IMR-90 (cell line): ENCODE results near the gene ZNHIT6. TPM values are rescaled to one million over a fixed set of nuclear protein-coding genes. Genes with fewer than 3 reads are reported as not detected.

ENCODE experiments used
- ATAC-seq: fragments of 200-7000 bp; cut with Tn5 transposase; 2 replicates; pipeline ENCODE4 v1.9.1; 2020; ENCODE audit warnings: low read depth, mild to moderate bottlenecking, moderate library complexity
- BruUV-seq: library from RNA; stranded (reverse); fragments of 400-500 nt; replicated peaks from 2 replicates; lab custom pipeline; 2021; lab: Mats Ljungman, UMichigan
- CTCF ChIA-PET: fragments of 300-600 bp; formaldehyde crosslinking; extraction: SDS; loops from one replicate; lab custom pipeline; 2021; ENCODE audit warnings: antibody characterized with exemption; lab: Yijun Ruan, JAX
- POLR2A ChIA-PET: fragments of 300-600 bp; sonication (Branson Sonifier 250); formaldehyde crosslinking; loops from one replicate; lab custom pipeline; 2022; ENCODE audit warnings: antibody characterized with exemption; ENCODE audit not compliant: unreplicated experiment; lab: Charles Lee
- DNase-seq: peaks from one replicate; pipeline ENCODE4 v3.0.0; 2013
- H2AFZ ChIP-seq: replicated peaks from 2 replicates; pipeline ENCODE3; 2013; ENCODE audit warnings: low read length, mild to moderate bottlenecking; ENCODE audit not compliant: poor library complexity
- H2AK5ac ChIP-seq: 2 replicates; pipeline ENCODE4 v1.6.1; 2013; ENCODE audit warnings: low read depth, low read length, inconsistent platforms
- H2AK9ac ChIP-seq: replicated peaks from 2 replicates; pipeline ENCODE3; 2013; ENCODE audit warnings: mild to moderate bottlenecking, low read depth, low read length, moderate library complexity; ENCODE audit not compliant: poor library complexity
- H2BK120ac ChIP-seq: 2 replicates; pipeline ENCODE4 v1.6.1; 2013; ENCODE audit warnings: low read depth, low read length, inconsistent platforms
- H2BK15ac ChIP-seq: 3 replicates; pipeline ENCODE4 v1.6.1; 2013; ENCODE audit warnings: low read depth, low read length, inconsistent platforms
- H2BK20ac ChIP-seq: 2 replicates; pipeline ENCODE4 v1.6.1; 2013; ENCODE audit warnings: low read depth, mild to moderate bottlenecking, inconsistent platforms, low read length, moderate library complexity
- H2BK5ac ChIP-seq: 2 replicates; pipeline ENCODE4 v1.6.1; 2013; ENCODE audit warnings: mild to moderate bottlenecking, low read depth, low read length, inconsistent platforms; ENCODE audit not compliant: poor library complexity, severe bottlenecking
- H3K14ac ChIP-seq: replicated peaks from 2 replicates; pipeline ENCODE4 v1.6.1; 2013; ENCODE audit warnings: low read depth, low read length, inconsistent platforms
- H3K18ac ChIP-seq: 2 replicates; pipeline ENCODE4 v1.6.1; 2013; ENCODE audit warnings: low read depth, low read length, control low read depth
- H3K23ac ChIP-seq: 2 replicates; pipeline ENCODE4 v1.6.1; 2013; ENCODE audit warnings: low read depth, low read length, inconsistent platforms
- H3K27ac ChIP-seq: 2 replicates; pipeline ENCODE4 v1.5.1; 2013; ENCODE audit warnings: mild to moderate bottlenecking, control low read depth, low read length; ENCODE audit not compliant: insufficient read depth
- H3K27me3 ChIP-seq: 2 replicates; pipeline ENCODE4 v1.6.1; 2013; ENCODE audit warnings: low read length; ENCODE audit not compliant: control insufficient read depth, insufficient read depth
- H3K36me3 ChIP-seq: 2 replicates; pipeline ENCODE4 v1.6.1; 2013; ENCODE audit warnings: low read length, mixed read lengths; ENCODE audit not compliant: control insufficient read depth, insufficient read depth
- H3K4ac ChIP-seq: 2 replicates; pipeline ENCODE4 v1.6.1; 2013; ENCODE audit warnings: low read depth, low read length, inconsistent platforms
- H3K4me1 ChIP-seq: 2 replicates; pipeline ENCODE4 v1.6.1; 2013; ENCODE audit warnings: low read length, mixed read lengths; ENCODE audit not compliant: control insufficient read depth, insufficient read depth
- H3K4me2 ChIP-seq: 2 replicates; pipeline ENCODE4 v1.6.1; 2013; ENCODE audit warnings: low read depth, mild to moderate bottlenecking, control low read depth, low read length, moderate library complexity
- H3K4me3 ChIP-seq: 2 replicates; pipeline ENCODE4 v1.5.1; 2013; ENCODE audit warnings: low read depth, mild to moderate bottlenecking, control low read depth, low read length, moderate library complexity; ENCODE audit not compliant: insufficient read depth
- H3K56ac ChIP-seq: 2 replicates; pipeline ENCODE4 v1.6.1; 2013; ENCODE audit warnings: low read length, inconsistent platforms; ENCODE audit not compliant: insufficient read depth; ENCODE audit errors: extremely low read depth
- H3K79me1 ChIP-seq, 2 experiments: 2 replicates each; pipeline ENCODE4 v1.6.1; 2013; ENCODE audit warnings: low read length in 2 of 2, inconsistent platforms in 1 of 2, low read depth in 1 of 2
- H3K9ac ChIP-seq: 2 replicates; pipeline ENCODE4 v1.6.1; 2013; ENCODE audit warnings: low read depth, low read length, control low read depth
- H3K9me1 ChIP-seq: 2 replicates; pipeline ENCODE4 v1.6.1; 2013; ENCODE audit warnings: low read length, inconsistent platforms; ENCODE audit not compliant: insufficient read depth
- H3K9me3 ChIP-seq: 2 replicates; pipeline ENCODE4 v1.6.1; 2013; ENCODE audit warnings: low read length; ENCODE audit not compliant: control insufficient read depth, insufficient read depth
- H4K20me1 ChIP-seq: 2 replicates; pipeline ENCODE4 v1.6.1; 2013; ENCODE audit warnings: low read length, inconsistent platforms; ENCODE audit not compliant: insufficient read depth
- H4K5ac ChIP-seq: 2 replicates; pipeline ENCODE4 v1.6.1; 2013; ENCODE audit warnings: mild to moderate bottlenecking, low read depth, low read length, control low read depth
- H4K8ac ChIP-seq, 2 experiments: 2 replicates each; pipeline ENCODE4 v1.6.1; 2013; ENCODE audit warnings: low read depth in 2 of 2, low read length in 2 of 2, control low read depth in 1 of 2, inconsistent platforms in 1 of 2
- H4K91ac ChIP-seq: 2 replicates; pipeline ENCODE4 v1.6.1; 2013; ENCODE audit warnings: low read depth, low read length, inconsistent platforms; ENCODE audit not compliant: insufficient read depth
- BHLHE40 ChIP-seq: fragments of 150-350 bp; IDR thresholded peaks from 2 replicates; pipeline ENCODE4 v1.6.1; 2016; ENCODE audit warnings: mild to moderate bottlenecking, low read depth, low read length
- CHD1 ChIP-seq: IDR thresholded peaks from 2 replicates; pipeline ENCODE4 v1.6.1; 2012; ENCODE audit warnings: low read depth, low read length, improper control_type of control experiment
- MAFK ChIP-seq: IDR thresholded peaks from 2 replicates; pipeline ENCODE4 v1.6.1; 2012; ENCODE audit warnings: low read depth, low read length, improper control_type of control experiment
- MAZ ChIP-seq: IDR thresholded peaks from 2 replicates; pipeline ENCODE4 v1.6.1; 2012; ENCODE audit warnings: low read depth, mild to moderate bottlenecking, low read length, improper control_type of control experiment, moderate library complexity, borderline replicate concordance
- MXI1 ChIP-seq: IDR thresholded peaks from 2 replicates; pipeline ENCODE4 v1.6.1; 2012; ENCODE audit warnings: low read depth, mild to moderate bottlenecking, low read length, moderate library complexity, borderline replicate concordance
- NFE2L2 ChIP-seq: fragments of 150-350 bp; IDR thresholded peaks from 2 replicates; pipeline ENCODE4 v1.6.1; 2016; ENCODE audit warnings: low read depth, mild to moderate bottlenecking, low read length
- POLR2A ChIP-seq: IDR thresholded peaks from 2 replicates; pipeline ENCODE4 v1.6.1; 2012; ENCODE audit warnings: mild to moderate bottlenecking, low read depth, low read length
- RAD21 ChIP-seq: IDR thresholded peaks from 2 replicates; pipeline ENCODE4 v1.6.1; 2012; ENCODE audit warnings: low read length, improper control_type of control experiment
- RCOR1 ChIP-seq: IDR thresholded peaks from 2 replicates; pipeline ENCODE4 v1.6.1; 2012; ENCODE audit warnings: mild to moderate bottlenecking, low read length, improper control_type of control experiment; ENCODE audit not compliant: insufficient replicate concordance
- RFX5 ChIP-seq: IDR thresholded peaks from 2 replicates; pipeline ENCODE4 v1.8.0; 2012; ENCODE audit warnings: low read depth, mild to moderate bottlenecking, low read length, moderate library complexity
- SMC3 ChIP-seq: fragments of 150-350 bp; IDR thresholded peaks from 2 replicates; pipeline ENCODE4 v1.6.1; 2016; ENCODE audit warnings: low read depth, mild to moderate bottlenecking, antibody characterized with exemption, low read length, moderate library complexity
- WGBS, 2 experiments: methylation state at CpG; one replicate each; pipeline versions ENCODE4 v1.1.5 to v1.1.7; 2013; ENCODE audit warnings: missing lambda C conversion rate in 2 of 2; ENCODE audit not compliant: insufficient read length in 1 of 2; ENCODE audit errors: extremely low coverage in 2 of 2; 5-methylcytosine and 5-hydroxymethylcytosine counted together
- dilution Hi-C: fragments of 300-500 bp; cut with HindIII; formaldehyde crosslinking; loops from one replicate; pipeline ENCODE4 v1.14.3; 2018; ENCODE audit warnings: low sequenced_read_pairs; ENCODE audit not compliant: unreplicated experiment
- in situ Hi-C: fragments of 300-500 bp; cut with MboI; formaldehyde crosslinking; loops from 3 replicates; pipeline ENCODE4 v1.14.3; 2019; ENCODE audit warnings: low sequenced_read_pairs, inconsistent platforms, mixed read lengths
- intact Hi-C: fragments of 100-400 bp; cut with micrococcal nuclease; formaldehyde crosslinking; loops from 2 replicates; pipeline ENCODE4 v1.10.0; 2022
- polyA plus RNA-seq, 3 experiments: library from polyadenylated mRNA; depleted of rRNA; stranded (reverse); fragments of >200 nt; gene quantifications; 2 replicates each; pipeline ENCODE4 v1.2.3, GENCODE V29; 2012; ENCODE audit warnings: low replicate concordance in 1 of 3
- total RNA-seq: library from RNA; depleted of rRNA; stranded (reverse); fragments of >200 nt; gene quantifications from 2 replicates; pipeline ENCODE4 v1.2.3, GENCODE V29; 2012
- TF ChIP-seq, protein P1 (sequence below): fragments of 150-350 bp; IDR thresholded peaks from 2 replicates; pipeline ENCODE4 v1.6.1; 2016; ENCODE audit warnings: low read depth, mild to moderate bottlenecking, low read length, moderate library complexity, borderline replicate concordance
- TF ChIP-seq, protein P2 (sequence below): conservative IDR thresholded peaks from 2 replicates; pipeline ENCODE4 v1.5.1; 2012; ENCODE audit warnings: mild to moderate bottlenecking, low read depth, low read length, improper control_type of control experiment

ZNHIT6 gene
- total and polyA plus RNA-seq, 2 of the 4 experiments (the other 2 are of a cell fraction), result 9.0 to 13.7 TPM

GRCh38 chr1:85700422-85700821 lies 7.8 kb downstream of the ZNHIT6 start:
- H4K8ac ChIP-seq, result no peak overlapping the region
- H3K56ac ChIP-seq, result no peak overlapping the region
- intact Hi-C loops, result loop anchor here (10.0 kb wide), 1 partner anchor 654 kb away; no protein-coding TSS in a partner anchor
- peaks cover 12% of the 10 kb centered on the region for H3K36me3 ChIP-seq
- H2AK9ac ChIP-seq, result no peak overlapping the region
- no peak overlapping the region for H4K5ac ChIP-seq
- no peak overlapping the region for H2AK5ac ChIP-seq
- no peak overlapping the region for H2BK20ac ChIP-seq
- H3K9me1 ChIP-seq, result no peaks in the 10 kb centered on the region
- CTCF ChIA-PET, result interaction anchor here (0.7 kb wide), 1 partner anchor 8 kb away, joined by 3 read pairs; the partner anchor contains the start of gene ZNHIT6
- no peaks in the 10 kb centered on the region for H3K9me3 ChIP-seq
- H2AFZ ChIP-seq, result no peak overlapping the region
- H3K79me1 ChIP-seq, result peaks cover 13 to 24% of the 10 kb centered on the region in 2 experiments
- no peak overlapping the region for H3K14ac ChIP-seq
- dilution Hi-C loops, result no loop called here
- in situ Hi-C loops, result loop anchor here (25.0 kb wide), 2 partner anchors 187 to 1012 kb away; partner anchors contain the start of gene SH3GLB1
- ATAC-seq, result no peak
- H3K27ac ChIP-seq, result no peak overlapping the region
- H3K4me3 ChIP-seq, result no peak overlapping the region
- 88% methylated on average over 3 of the region's 4 CpGs; no CpG with 5 or more reads in 1 of the 2 experiments for WGBS, 2 experiments
- no peak overlapping the region for H3K18ac ChIP-seq
- no peak overlapping the region for H3K4ac ChIP-seq
- no peak overlapping the region for H4K91ac ChIP-seq
- H4K20me1 ChIP-seq, result no peaks in the 10 kb centered on the region
- no peak overlapping the region for H2BK120ac ChIP-seq
- no peak overlapping the region for H3K23ac ChIP-seq
- no peak for DNase-seq
- no peak overlapping the region for H3K4me2 ChIP-seq
- no peak overlapping the region for H2BK5ac ChIP-seq
- no peak overlapping the region for H2BK15ac ChIP-seq
- H3K4me1 ChIP-seq, result peaks cover 4% of the 10 kb centered on the region; the same call in 1 of the 2 replicates
- TF ChIP-seq, protein P1, sequence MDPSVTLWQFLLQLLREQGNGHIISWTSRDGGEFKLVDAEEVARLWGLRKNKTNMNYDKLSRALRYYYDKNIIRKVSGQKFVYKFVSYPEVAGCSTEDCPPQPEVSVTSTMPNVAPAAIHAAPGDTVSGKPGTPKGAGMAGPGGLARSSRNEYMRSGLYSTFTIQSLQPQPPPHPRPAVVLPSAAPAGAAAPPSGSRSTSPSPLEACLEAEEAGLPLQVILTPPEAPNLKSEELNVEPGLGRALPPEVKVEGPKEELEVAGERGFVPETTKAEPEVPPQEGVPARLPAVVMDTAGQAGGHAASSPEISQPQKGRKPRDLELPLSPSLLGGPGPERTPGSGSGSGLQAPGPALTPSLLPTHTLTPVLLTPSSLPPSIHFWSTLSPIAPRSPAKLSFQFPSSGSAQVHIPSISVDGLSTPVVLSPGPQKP, result no peak
- no peak for TF ChIP-seq MAFK
- TF ChIP-seq SMC3, result no peak
- TF ChIP-seq BHLHE40, result no peak
- TF ChIP-seq, protein P2, sequence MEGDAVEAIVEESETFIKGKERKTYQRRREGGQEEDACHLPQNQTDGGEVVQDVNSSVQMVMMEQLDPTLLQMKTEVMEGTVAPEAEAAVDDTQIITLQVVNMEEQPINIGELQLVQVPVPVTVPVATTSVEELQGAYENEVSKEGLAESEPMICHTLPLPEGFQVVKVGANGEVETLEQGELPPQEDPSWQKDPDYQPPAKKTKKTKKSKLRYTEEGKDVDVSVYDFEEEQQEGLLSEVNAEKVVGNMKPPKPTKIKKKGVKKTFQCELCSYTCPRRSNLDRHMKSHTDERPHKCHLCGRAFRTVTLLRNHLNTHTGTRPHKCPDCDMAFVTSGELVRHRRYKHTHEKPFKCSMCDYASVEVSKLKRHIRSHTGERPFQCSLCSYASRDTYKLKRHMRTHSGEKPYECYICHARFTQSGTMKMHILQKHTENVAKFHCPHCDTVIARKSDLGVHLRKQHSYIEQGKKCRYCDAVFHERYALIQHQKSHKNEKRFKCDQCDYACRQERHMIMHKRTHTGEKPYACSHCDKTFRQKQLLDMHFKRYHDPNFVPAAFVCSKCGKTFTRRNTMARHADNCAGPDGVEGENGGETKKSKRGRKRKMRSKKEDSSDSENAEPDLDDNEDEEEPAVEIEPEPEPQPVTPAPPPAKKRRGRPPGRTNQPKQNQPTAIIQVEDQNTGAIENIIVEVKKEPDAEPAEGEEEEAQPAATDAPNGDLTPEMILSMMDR, result no peak
- no peak for TF ChIP-seq MXI1
- no peak for TF ChIP-seq RCOR1
- no peak for TF ChIP-seq RFX5
- TF ChIP-seq NFE2L2, result no peak
- no peak for TF ChIP-seq CHD1
- no peak for TF ChIP-seq RAD21
- TF ChIP-seq POLR2A, result no peak
- TF ChIP-seq MAZ, result no peak
- H3K9ac ChIP-seq, result no peak overlapping the region
- POLR2A ChIA-PET, result no interaction called here
- no TSS peak for BruUV-seq
- no peaks in the 10 kb centered on the region for H3K27me3 ChIP-seq
